Measurements from ENCODE around the gene E2F7.

DNA sequence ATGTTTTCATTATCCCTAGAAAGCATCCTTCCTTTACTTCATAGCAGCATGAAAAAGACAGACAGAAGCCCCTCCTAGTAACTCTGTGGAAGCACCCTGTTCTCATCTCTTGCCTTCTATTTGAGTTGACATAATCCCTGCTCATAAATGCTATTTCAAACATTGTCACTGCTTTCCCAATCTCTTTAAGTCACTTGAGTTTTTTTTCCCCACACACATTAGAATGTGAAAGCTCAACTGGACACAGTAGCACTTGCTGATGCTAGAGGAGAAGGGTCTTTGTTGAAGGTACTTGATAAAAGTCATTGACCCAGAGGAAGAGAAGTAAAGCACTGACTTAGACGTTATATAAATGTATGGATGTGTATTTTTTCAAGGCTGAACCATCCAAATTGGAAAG lies 3.0 kb downstream of the E2F7 start:
- TF ChIP-seq, protein P1, sequence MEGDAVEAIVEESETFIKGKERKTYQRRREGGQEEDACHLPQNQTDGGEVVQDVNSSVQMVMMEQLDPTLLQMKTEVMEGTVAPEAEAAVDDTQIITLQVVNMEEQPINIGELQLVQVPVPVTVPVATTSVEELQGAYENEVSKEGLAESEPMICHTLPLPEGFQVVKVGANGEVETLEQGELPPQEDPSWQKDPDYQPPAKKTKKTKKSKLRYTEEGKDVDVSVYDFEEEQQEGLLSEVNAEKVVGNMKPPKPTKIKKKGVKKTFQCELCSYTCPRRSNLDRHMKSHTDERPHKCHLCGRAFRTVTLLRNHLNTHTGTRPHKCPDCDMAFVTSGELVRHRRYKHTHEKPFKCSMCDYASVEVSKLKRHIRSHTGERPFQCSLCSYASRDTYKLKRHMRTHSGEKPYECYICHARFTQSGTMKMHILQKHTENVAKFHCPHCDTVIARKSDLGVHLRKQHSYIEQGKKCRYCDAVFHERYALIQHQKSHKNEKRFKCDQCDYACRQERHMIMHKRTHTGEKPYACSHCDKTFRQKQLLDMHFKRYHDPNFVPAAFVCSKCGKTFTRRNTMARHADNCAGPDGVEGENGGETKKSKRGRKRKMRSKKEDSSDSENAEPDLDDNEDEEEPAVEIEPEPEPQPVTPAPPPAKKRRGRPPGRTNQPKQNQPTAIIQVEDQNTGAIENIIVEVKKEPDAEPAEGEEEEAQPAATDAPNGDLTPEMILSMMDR (IDR thresholded peaks at IDR 0.05; ENCODE audit: borderline replicate concordance, extremely low read depth, low read length, poor library complexity, severe bottlenecking), result no peak
- TF ChIP-seq EZH2 (IDR thresholded peaks at IDR 0.05; ENCODE audit: borderline replicate concordance, low read depth, low read length, severe bottlenecking), result no peak
